Thyroid gland (tissue), 4 donors: ENCODE data around the gene TRIM5.

Source experiments
- POLR2A ChIP-seq, 2 donors: fragments of 450-650 bp; IDR thresholded peaks; one replicate each; pipeline ENCODE4 v1.6.1; 2017; ENCODE audit warnings: antibody characterized with exemption in 2 of 2, mild to moderate bottlenecking in 2 of 2, moderate library complexity in 1 of 2
- TF ChIP-seq, protein P1 (sequence below), 6 experiments: fragments of 200-600 bp in 3 of 6; fragments of 450-650 bp in 3 of 6; sonication (generic) in 3 of 6; IDR thresholded peaks; one replicate each; pipeline ENCODE4 v1.5.1; 2016 to 2019; ENCODE audit warnings: antibody characterized with exemption in 6 of 6, mild to moderate bottlenecking in 2 of 6, inconsistent platforms in 1 of 6, moderate library complexity in 1 of 6

DNA sequence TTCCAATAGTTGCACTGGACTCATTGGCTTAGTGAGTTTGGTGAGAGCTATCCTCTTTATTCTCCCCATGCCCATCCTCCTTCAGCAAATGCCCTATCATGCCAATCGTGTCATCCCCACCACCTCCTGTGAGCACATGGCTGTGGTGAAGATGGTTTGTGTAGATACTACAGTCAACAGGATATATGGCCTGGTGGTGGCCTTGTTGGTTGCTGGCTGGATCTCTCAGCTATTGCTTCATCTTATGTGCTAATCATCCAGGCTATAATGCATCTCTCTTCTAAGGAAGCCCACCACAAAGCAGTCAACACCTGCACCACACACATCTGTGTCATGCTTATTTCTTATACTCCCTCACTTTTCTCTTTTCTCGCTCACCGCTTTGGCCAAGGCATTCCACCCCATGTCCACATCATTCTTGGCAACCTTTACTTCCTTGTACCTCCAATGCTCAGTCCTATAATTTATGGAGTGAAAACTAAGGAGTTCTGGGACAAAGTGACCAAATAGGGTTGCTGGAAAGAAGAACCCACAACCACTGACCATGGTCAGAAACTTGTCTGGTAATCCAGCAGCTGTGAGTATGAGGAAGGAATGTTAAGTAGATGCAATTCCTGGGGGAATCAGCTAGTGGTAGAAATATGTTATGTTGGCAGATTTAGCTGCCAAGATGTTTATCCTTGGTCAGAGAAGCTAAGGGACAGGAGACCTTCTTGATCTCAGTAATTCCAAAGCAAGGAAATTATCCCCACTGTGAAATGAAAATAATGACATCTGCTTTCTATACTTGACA, 35.0 kb upstream of the TRIM5 start:
- TF ChIP-seq, protein P1, sequence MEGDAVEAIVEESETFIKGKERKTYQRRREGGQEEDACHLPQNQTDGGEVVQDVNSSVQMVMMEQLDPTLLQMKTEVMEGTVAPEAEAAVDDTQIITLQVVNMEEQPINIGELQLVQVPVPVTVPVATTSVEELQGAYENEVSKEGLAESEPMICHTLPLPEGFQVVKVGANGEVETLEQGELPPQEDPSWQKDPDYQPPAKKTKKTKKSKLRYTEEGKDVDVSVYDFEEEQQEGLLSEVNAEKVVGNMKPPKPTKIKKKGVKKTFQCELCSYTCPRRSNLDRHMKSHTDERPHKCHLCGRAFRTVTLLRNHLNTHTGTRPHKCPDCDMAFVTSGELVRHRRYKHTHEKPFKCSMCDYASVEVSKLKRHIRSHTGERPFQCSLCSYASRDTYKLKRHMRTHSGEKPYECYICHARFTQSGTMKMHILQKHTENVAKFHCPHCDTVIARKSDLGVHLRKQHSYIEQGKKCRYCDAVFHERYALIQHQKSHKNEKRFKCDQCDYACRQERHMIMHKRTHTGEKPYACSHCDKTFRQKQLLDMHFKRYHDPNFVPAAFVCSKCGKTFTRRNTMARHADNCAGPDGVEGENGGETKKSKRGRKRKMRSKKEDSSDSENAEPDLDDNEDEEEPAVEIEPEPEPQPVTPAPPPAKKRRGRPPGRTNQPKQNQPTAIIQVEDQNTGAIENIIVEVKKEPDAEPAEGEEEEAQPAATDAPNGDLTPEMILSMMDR (IDR thresholded peaks at IDR 0.05), result no peak
- TF ChIP-seq POLR2A (IDR thresholded peaks at IDR 0.05), result no peak
